ENCODE data around the gene NLGN3. TPM values are rescaled to one million over a fixed set of nuclear protein-coding genes. Genes with fewer than 3 reads are reported as not detected.

NLGN3 gene
- total RNA-seq, 6 donors from 2014 or later = 0.20 to 1.0 (median 0.61) TPM; not detected in 1

- no peak for ATAC-seq (ENCODE audit: low FRiP score in 2 of 2)
- Histone ChIP-seq H3K4me1 (no peaks in the 10 kb centered on the region), H3K36me3 (no peaks in the 10 kb centered on the region), H3K9me3 (no peaks in the 10 kb centered on the region), H3K27me3 (no peaks in the 10 kb centered on the region), H3K4me3 (no peak overlapping the region), H3K27ac (no peak overlapping the region)
- TF ChIP-seq POLR2A (IDR thresholded peaks at IDR 0.05) (no peak), EP300 (IDR thresholded peaks at IDR 0.05) (no peak), CTCF (IDR thresholded peaks at IDR 0.05) (no peak), POLR2AphosphoS5 (IDR thresholded peaks at IDR 0.05) (no peak)
- 66 to 72% methylated on average over 5 to 6 of the region's 6 CpGs for WGBS, 2 donors
- DNase-seq = no peak
Observed at GRCh38 chrX:71166461-71166860, 21.8 kb downstream of the NLGN3 start.

DNA sequence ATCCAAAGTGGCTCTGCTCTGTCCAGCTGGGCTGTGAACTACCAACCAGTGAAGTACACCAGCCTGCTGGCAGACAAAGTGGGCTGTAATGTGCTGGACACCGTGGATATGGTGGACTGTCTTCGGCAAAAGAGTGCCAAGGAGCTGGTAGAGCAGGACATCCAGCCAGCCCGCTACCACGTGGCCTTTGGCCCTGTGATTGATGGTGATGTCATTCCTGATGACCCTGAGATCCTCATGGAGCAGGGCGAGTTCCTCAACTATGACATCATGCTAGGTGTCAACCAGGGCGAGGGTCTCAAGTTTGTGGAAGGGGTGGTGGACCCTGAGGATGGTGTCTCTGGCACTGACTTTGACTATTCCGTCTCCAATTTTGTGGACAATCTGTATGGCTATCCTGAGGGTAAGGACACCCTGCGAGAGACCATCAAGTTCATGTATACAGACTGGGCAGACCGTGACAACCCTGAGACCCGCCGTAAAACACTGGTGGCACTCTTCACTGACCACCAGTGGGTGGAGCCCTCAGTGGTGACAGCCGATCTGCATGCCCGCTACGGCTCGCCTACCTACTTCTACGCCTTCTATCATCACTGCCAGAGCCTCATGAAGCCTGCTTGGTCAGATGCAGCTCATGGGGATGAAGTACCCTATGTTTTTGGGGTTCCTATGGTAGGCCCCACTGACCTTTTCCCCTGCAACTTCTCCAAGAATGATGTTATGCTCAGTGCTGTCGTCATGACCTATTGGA, 22.6 kb downstream of the NLGN3 start:
- Histone ChIP-seq H3K36me3 (no peaks in the 10 kb centered on the region), H3K27ac (no peak overlapping the region), H3K27me3 (no peaks in the 10 kb centered on the region), H3K4me3 (no peak overlapping the region), H3K9me3 (no peaks in the 10 kb centered on the region), H3K4me1 (no peaks in the 10 kb centered on the region)
- no peak for ATAC-seq (ENCODE audit: low FRiP score in 2 of 2)
- DNase-seq = no peak
- 88 to 100% methylated on average over 1 to 14 of the region's 17 CpGs for WGBS, 2 donors
- TF ChIP-seq EP300 (IDR thresholded peaks at IDR 0.05) = no peak
- TF ChIP-seq POLR2A (IDR thresholded peaks at IDR 0.05) = no peak
- no peak for TF ChIP-seq POLR2AphosphoS5 (IDR thresholded peaks at IDR 0.05)
- TF ChIP-seq CTCF (IDR thresholded peaks at IDR 0.05) = no peak

- 94% methylated on average over 8 of the region's 8 CpGs; no CpG with 5 or more reads in 1 of the 2 donors for WGBS, 2 donors
- Histone ChIP-seq H3K27me3 (no peaks in the 10 kb centered on the region), H3K4me3 (no peak overlapping the region), H3K27ac (no peak overlapping the region), H3K36me3 (no peaks in the 10 kb centered on the region), H3K9me3 (no peaks in the 10 kb centered on the region), H3K4me1 (no peaks in the 10 kb centered on the region)
- TF ChIP-seq POLR2A (IDR thresholded peaks at IDR 0.05) = no peak
- no peak for TF ChIP-seq CTCF (IDR thresholded peaks at IDR 0.05)
- TF ChIP-seq EP300 (IDR thresholded peaks at IDR 0.05) = no peak
- TF ChIP-seq POLR2AphosphoS5 (IDR thresholded peaks at IDR 0.05) = no peak
- ATAC-seq (ENCODE audit: low FRiP score in 2 of 2) = no peak
- no peak for DNase-seq
Observed at GRCh38 chrX:71168134-71168533, 23.5 kb downstream of the NLGN3 start.

DNA sequence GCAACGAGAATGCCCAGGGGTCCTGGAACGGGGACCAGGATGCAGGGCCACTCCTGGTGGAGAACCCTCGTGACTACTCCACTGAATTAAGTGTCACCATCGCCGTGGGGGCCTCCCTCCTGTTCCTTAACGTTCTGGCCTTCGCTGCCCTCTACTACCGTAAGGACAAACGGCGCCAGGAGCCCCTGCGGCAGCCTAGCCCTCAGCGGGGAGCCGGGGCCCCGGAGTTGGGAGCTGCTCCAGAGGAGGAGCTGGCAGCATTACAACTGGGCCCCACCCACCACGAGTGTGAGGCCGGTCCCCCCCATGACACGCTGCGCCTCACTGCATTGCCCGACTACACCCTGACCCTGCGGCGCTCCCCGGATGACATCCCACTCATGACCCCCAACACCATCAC, 24.9 kb downstream of the NLGN3 start:
- H3K36me3 ChIP-seq = no peaks in the 10 kb centered on the region
- peak in 1 of 2 donors; percentile 42 for DNase-seq
- 90 to 100% methylated on average over 2 to 22 of the region's 22 CpGs for WGBS, 2 donors
- H3K27me3 ChIP-seq = no peaks in the 10 kb centered on the region
- H3K4me3 ChIP-seq = no peak overlapping the region
- H3K27ac ChIP-seq = no peak overlapping the region
- H3K4me1 ChIP-seq = no peaks in the 10 kb centered on the region
- no peaks in the 10 kb centered on the region for H3K9me3 ChIP-seq
- no peak for ATAC-seq (ENCODE audit: low FRiP score in 2 of 2)
- TF ChIP-seq EP300 (IDR thresholded peaks at IDR 0.05) (no peak), POLR2AphosphoS5 (IDR thresholded peaks at IDR 0.05) (no peak), POLR2A (IDR thresholded peaks at IDR 0.05) (no peak), CTCF (IDR thresholded peaks at IDR 0.05) (no peak)

DNA sequence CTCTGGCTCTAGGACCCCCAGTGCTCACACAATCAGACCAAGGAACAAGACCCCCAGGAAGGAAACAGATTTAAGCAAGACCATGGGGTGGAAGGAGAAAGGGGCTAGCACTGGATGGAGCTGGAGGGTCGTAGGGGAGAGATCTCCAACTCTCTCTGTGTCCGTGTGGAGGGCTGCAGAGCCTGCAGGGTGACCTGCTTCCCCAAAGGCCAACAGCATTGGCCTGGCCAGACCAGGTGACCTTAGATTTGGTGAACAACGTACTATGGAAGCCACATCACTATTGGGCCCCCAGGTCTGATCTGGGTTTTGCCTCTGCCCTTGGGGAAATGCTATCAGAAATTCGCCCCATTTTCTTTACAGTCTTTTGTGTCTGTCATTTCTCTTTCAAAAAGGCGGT, 26.0 kb downstream of the NLGN3 start:
- Histone ChIP-seq H3K36me3 (no peaks in the 10 kb centered on the region), H3K27me3 (no peaks in the 10 kb centered on the region), H3K9me3 (no peaks in the 10 kb centered on the region), H3K4me3 (no peak overlapping the region), H3K27ac (no peak overlapping the region), H3K4me1 (no peaks in the 10 kb centered on the region)
- no peak for ATAC-seq (ENCODE audit: low FRiP score in 2 of 2)
- no peak for DNase-seq
- WGBS, 2 donors = 64 to 79% methylated on average over 4 to 5 of the region's 5 CpGs
- TF ChIP-seq POLR2A (IDR thresholded peaks at IDR 0.05) = no peak
- no peak for TF ChIP-seq POLR2AphosphoS5 (IDR thresholded peaks at IDR 0.05)
- TF ChIP-seq EP300 (IDR thresholded peaks at IDR 0.05) = no peak
- no peak for TF ChIP-seq CTCF (IDR thresholded peaks at IDR 0.05)
